Measurements from ENCODE around the gene TMC1.

GRCh38 chr9:72794946-72795345 is 273.5 kb downstream of the TMC1 start:
- TF ChIP-seq CTCF (IDR thresholded peaks at IDR 0.05) = no peak
- TF ChIP-seq SIN3A (IDR thresholded peaks at IDR 0.05; ENCODE audit: borderline replicate concordance, insufficient read depth, low read depth, low read length) = no peak
- no peak for TF ChIP-seq TCF7L2 (IDR thresholded peaks at IDR 0.05; ENCODE audit: low read depth, low read length)
- no peak for TF ChIP-seq POLR2AphosphoS5 (IDR thresholded peaks at IDR 0.05; ENCODE audit: low read depth, low read length)
- TF ChIP-seq REST (IDR thresholded peaks at IDR 0.05; ENCODE audit: insufficient read depth in 1 of 2, low read depth in 2 of 2, low read length in 1 of 2) = no peak

All from Panc1 (cell line).